ENCODE results near the gene AFAP1L2.

GRCh38 chr10:114305521-114305925 is 98.8 kb downstream of the AFAP1L2 start:
- TF ChIP-seq, protein P1, sequence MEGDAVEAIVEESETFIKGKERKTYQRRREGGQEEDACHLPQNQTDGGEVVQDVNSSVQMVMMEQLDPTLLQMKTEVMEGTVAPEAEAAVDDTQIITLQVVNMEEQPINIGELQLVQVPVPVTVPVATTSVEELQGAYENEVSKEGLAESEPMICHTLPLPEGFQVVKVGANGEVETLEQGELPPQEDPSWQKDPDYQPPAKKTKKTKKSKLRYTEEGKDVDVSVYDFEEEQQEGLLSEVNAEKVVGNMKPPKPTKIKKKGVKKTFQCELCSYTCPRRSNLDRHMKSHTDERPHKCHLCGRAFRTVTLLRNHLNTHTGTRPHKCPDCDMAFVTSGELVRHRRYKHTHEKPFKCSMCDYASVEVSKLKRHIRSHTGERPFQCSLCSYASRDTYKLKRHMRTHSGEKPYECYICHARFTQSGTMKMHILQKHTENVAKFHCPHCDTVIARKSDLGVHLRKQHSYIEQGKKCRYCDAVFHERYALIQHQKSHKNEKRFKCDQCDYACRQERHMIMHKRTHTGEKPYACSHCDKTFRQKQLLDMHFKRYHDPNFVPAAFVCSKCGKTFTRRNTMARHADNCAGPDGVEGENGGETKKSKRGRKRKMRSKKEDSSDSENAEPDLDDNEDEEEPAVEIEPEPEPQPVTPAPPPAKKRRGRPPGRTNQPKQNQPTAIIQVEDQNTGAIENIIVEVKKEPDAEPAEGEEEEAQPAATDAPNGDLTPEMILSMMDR (conservative IDR thresholded peaks at IDR 0.05; ENCODE audit: low read length), result no peak
- TF ChIP-seq EZH2phosphoT487 (IDR thresholded peaks at IDR 0.05; ENCODE audit: borderline replicate concordance, low read depth, low read length), result no peak
